ENCODE measurements around the gene SCAMP2.
A peak's percentile ranks its signal among the peaks of the same experiment; 100 is the strongest.

SCAMP2 gene

DNA sequence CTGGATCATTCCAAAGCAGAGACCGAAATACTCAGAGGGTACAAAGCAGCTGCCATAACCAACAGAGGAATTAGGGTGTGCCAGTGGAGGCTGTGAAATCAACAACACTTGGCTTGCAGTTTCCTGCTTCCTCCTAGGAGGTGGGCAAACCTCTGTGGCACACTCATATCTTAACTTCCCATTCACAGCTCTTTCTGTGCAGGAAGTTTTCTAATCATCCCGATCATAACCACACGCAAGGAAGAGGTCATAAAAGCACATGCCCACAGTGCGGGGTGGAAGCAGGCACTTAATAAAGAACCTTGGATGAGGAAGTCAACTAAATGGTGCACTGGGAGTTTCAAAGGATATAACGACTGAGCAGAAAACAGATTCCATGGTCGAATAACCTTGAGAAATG, 5.1 kb downstream of the SCAMP2 start:
- Histone ChIP-seq H3K36me3 (ENCODE audit: control insufficient read depth, insufficient read depth, low read length) (peaks cover 3% of the 10 kb centered on the region), H3K9ac (ENCODE audit: low read length) (no peak overlapping the region), H3K27me3 (ENCODE audit: control insufficient read depth, insufficient read depth, low read length) (no peaks in the 10 kb centered on the region), H3K27ac (ENCODE audit: low read depth, low read length) (no peak overlapping the region), H3K4me1 (ENCODE audit: control insufficient read depth, insufficient read depth, low read length) (peaks cover 13% of the 10 kb centered on the region), H3K4me3 (ENCODE audit: low read length) (peak overlapping the region; percentile 4)

DNA sequence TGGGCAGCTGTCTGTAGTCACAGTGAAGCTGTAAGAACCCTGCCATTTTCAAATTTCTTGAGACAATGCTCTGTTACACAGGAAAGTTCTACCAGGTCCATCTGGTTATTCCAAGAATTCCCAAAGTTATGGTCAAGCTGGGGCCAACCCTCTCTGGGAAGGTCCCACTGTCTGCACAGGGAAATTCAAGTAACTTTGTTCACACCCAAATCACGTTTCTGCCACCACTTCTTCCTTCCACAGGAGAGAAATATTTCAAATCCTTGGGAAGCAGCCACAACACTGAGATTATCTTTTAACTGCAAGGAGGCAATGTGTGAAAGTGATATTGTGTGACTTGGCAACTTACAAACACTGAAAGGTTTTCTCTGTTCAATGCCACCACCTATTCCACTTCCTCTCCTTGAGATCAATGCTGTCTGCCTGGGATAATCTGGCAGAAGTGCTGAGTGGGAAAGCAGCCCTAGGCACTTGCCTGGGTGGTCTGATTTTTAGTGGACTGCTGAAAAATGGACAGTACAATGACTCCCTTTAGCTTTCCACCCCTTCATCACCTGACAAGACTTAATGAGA, 5.6 kb downstream of the SCAMP2 start:
- no peak overlapping the region for H3K27ac ChIP-seq (ENCODE audit: low read depth, low read length)
- H3K4me3 ChIP-seq (ENCODE audit: low read length), result peak overlapping the region; percentile 4
- peaks cover 13% of the 10 kb centered on the region for H3K4me1 ChIP-seq (ENCODE audit: control insufficient read depth, insufficient read depth, low read length)
- H3K9ac ChIP-seq (ENCODE audit: low read length), result no peak overlapping the region
- H3K27me3 ChIP-seq (ENCODE audit: control insufficient read depth, insufficient read depth, low read length), result no peaks in the 10 kb centered on the region
- H3K36me3 ChIP-seq (ENCODE audit: control insufficient read depth, insufficient read depth, low read length), result peaks cover 3% of the 10 kb centered on the region

DNA sequence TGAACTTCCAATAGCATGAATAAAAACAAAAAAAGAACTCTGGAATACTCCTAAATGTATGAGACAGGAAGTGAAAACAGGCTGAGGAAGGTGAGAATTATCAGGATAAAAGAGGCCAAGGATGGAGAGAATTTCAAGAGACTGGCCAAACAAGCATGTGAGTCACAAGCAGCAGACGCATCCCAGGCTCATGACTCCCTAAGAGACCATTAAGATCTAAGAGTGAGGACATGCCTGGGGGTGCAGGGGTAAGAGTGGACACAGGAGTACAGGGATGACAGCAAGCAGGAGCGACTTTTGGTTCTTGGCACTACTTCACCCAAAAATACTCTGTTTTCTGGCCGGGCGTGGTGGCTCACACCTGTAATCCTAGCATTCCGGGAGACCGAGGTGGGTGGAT, 7.1 kb downstream of the SCAMP2 start:
- Histone ChIP-seq H3K9ac (ENCODE audit: low read length) (no peak overlapping the region), H3K27me3 (ENCODE audit: control insufficient read depth, insufficient read depth, low read length) (no peaks in the 10 kb centered on the region), H3K27ac (ENCODE audit: low read depth, low read length) (no peak overlapping the region), H3K36me3 (ENCODE audit: control insufficient read depth, insufficient read depth, low read length) (peaks cover 3% of the 10 kb centered on the region), H3K4me3 (ENCODE audit: low read length) (no peak overlapping the region), H3K4me1 (ENCODE audit: control insufficient read depth, insufficient read depth, low read length) (peaks cover 13% of the 10 kb centered on the region)

DNA sequence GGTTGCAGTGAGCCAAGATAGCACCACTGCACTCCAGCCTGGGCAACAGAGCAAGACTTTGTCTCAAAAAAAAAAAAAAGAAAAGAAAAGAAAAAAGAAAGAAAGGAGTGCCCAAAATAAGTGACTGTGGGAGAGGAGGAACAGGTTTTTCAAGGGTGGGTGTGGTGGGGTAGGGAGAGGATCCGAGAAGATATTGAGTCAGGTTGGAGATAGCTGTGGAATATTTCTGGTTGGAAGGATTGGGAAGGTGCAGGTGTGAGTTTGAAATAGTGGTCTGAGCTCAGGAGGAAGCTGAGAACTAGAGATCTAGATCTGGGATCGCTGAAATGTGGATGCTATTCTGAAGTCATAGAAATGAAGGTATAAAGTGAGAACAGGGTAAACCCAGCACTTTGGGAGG, 7.8 kb downstream of the SCAMP2 start:
- H3K36me3 ChIP-seq (ENCODE audit: control insufficient read depth, insufficient read depth, low read length), result peaks cover 3% of the 10 kb centered on the region
- peaks cover 5% of the 10 kb centered on the region for H3K4me1 ChIP-seq (ENCODE audit: control insufficient read depth, insufficient read depth, low read length)
- no peak overlapping the region for H3K27ac ChIP-seq (ENCODE audit: low read depth, low read length)
- H3K9ac ChIP-seq (ENCODE audit: low read length), result no peak overlapping the region
- H3K27me3 ChIP-seq (ENCODE audit: control insufficient read depth, insufficient read depth, low read length), result no peaks in the 10 kb centered on the region
- no peak overlapping the region for H3K4me3 ChIP-seq (ENCODE audit: low read length)

DNA sequence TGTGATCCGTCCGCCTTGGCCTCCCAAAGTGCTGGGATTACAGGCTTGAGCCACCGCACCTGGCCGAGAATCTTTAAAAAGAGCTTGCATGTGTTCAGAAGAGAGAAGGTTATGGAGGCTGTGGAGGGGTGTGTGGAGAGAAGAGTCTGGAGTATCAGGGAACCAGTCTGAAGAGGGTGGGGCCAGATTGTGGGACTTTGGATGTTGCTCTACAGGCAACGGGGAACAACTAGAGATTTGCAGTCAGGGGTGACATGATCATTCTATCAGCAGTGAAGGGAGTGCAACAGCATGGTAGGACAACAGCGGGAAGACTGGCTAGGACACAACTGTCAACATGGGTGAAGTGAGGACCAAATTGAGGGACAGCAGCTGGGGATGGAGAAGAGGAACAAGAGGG, 8.9 kb downstream of the SCAMP2 start:
- Histone ChIP-seq H3K36me3 (ENCODE audit: control insufficient read depth, insufficient read depth, low read length) (peaks cover 3% of the 10 kb centered on the region), H3K27me3 (ENCODE audit: control insufficient read depth, insufficient read depth, low read length) (no peaks in the 10 kb centered on the region), H3K4me3 (ENCODE audit: low read length) (no peak overlapping the region), H3K27ac (ENCODE audit: low read depth, low read length) (no peak overlapping the region), H3K4me1 (ENCODE audit: control insufficient read depth, insufficient read depth, low read length) (peaks cover under 1% of the 10 kb centered on the region), H3K9ac (ENCODE audit: low read length) (no peak overlapping the region)

DNA sequence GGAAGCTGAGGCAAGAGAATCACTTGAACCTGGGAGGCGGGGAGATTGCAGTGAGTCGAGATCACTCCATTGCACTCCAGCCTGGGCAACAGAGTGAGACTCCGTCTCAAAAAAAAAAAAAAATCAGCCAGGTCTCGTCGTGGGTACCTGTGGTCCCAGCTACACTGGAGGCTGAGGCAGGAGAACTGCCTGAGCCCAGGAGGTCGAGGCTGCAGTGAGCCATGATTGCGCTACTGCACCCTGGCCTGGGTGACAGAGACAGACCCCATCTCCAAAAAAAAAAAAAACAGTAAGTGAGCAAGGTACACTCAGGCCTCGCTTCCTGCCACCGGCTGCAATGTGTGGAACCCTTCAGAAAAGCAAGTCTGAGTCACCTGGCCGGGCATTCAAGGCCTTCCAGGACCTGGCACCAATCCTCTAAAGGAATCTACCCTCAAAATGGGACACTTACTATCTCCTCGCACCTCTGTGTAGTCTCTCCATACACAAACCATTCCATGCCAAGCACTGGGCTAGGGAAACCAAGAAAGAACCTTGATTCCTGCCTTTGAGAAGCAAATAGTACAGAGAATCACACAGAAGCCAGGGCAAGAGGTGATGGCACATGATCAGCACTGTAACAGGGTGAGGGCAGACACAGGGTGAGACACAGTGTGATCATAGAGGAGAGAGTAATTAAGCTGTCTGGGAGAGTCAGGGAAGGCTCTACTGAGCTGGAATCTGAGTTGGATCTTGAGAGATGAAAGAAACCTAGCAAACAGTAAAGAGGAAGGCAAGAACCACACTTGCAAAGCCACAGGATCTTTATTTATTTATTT, 9.7 kb downstream of the SCAMP2 start:
- no peaks in the 10 kb centered on the region for H3K4me1 ChIP-seq (ENCODE audit: control insufficient read depth, insufficient read depth, low read length)
- H3K27me3 ChIP-seq (ENCODE audit: control insufficient read depth, insufficient read depth, low read length), result no peaks in the 10 kb centered on the region
- H3K4me3 ChIP-seq (ENCODE audit: low read length), result no peak overlapping the region
- H3K36me3 ChIP-seq (ENCODE audit: control insufficient read depth, insufficient read depth, low read length), result peaks cover 3% of the 10 kb centered on the region
- H3K27ac ChIP-seq (ENCODE audit: low read depth, low read length), result no peak overlapping the region
- H3K9ac ChIP-seq (ENCODE audit: low read length), result no peak overlapping the region

DNA sequence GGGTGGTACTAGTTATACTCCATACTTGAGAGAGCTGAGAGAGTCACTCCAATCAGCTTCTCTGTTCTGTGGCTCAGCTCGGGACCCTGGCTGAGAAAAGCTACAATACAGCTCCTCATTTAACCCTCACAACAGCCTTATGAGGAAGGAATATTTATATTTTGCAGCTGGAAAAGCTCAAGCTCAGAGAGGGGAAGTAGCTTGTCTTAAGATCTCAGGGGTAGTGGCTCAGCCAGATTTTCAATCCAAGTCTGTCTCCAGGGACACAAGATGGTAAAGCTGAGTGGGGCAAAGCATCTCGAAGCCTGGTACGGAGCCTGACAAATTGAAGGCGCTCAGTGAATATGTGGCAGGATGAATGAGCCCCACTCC, 14.8 kb downstream of the SCAMP2 start:
- H3K4me3 ChIP-seq (ENCODE audit: low read length), result no peak overlapping the region
- H3K27ac ChIP-seq (ENCODE audit: low read depth, low read length), result no peak overlapping the region
- no peaks in the 10 kb centered on the region for H3K4me1 ChIP-seq (ENCODE audit: control insufficient read depth, insufficient read depth, low read length)
- H3K9ac ChIP-seq (ENCODE audit: low read length), result no peak overlapping the region
- no peaks in the 10 kb centered on the region for H3K27me3 ChIP-seq (ENCODE audit: control insufficient read depth, insufficient read depth, low read length)
- peaks cover 8% of the 10 kb centered on the region for H3K36me3 ChIP-seq (ENCODE audit: control insufficient read depth, insufficient read depth, low read length)

DNA sequence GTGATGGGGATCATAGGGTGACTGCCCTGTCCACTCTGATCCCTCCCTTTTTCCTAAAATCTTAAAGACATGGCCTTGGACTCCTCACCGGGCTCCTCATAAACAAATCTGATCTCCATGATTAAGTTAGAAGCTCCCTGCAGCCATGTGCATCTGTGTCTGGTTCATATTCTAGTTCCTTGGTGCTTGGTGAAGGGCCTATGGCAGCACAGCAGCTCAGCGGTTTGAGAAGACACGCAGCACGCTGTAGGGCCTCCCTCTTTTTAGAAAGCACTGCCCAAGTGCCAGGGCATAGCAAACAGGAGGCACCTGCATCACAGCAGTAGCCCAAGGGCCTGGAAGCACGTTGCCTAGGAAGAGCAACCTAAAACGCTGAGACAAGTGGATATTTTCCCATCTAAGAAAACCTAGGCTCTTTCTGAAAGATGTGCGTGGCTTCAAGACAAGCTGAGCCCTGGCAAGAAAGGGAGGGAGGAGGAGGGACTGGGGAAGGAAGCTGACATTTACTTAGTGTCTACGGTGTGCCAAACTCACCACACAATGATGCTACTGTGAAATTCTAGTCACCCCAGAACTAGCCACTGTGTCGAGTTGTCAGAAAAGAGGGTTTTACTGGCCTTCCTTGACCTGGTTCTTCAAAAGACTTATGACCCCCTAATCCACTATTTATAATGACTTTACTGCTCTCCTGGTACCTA, 15.3 kb downstream of the SCAMP2 start:
- Histone ChIP-seq H3K36me3 (ENCODE audit: control insufficient read depth, insufficient read depth, low read length) (peaks cover 11% of the 10 kb centered on the region), H3K4me1 (ENCODE audit: control insufficient read depth, insufficient read depth, low read length) (no peaks in the 10 kb centered on the region), H3K27me3 (ENCODE audit: control insufficient read depth, insufficient read depth, low read length) (no peaks in the 10 kb centered on the region), H3K9ac (ENCODE audit: low read length) (no peak overlapping the region), H3K27ac (ENCODE audit: low read depth, low read length) (no peak overlapping the region), H3K4me3 (ENCODE audit: low read length) (no peak overlapping the region)

DNA sequence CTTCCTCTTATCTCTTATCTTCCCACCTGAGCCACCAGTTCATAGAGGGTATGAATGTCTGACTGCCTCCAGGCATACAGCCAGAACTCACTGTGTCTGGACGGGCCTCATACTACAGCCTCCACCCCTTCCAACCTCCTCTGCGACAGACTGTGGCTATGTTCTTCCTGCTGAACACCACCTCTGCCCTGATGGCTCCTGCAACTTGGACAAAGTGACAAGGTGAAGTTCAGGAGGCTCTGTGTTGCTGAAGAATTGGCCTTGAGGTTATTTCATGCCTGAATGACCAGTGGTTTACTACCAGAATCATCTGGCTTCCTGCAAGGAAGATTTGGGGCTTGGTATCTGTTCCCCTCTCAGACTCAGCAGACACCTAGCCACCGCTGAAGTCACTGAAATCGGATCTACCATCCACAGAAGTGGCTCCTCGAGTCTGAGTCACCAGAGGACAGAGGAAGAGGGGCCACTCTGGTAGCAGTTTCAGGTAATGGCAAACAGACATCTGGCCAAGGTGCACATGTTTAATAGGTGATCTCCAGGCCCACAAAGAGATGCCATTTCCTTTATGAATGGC, 16.0 kb downstream of the SCAMP2 start:
- Histone ChIP-seq H3K4me1 (ENCODE audit: control insufficient read depth, insufficient read depth, low read length) (no peaks in the 10 kb centered on the region), H3K27me3 (ENCODE audit: control insufficient read depth, insufficient read depth, low read length) (no peaks in the 10 kb centered on the region), H3K9ac (ENCODE audit: low read length) (no peak overlapping the region), H3K36me3 (ENCODE audit: control insufficient read depth, insufficient read depth, low read length) (peaks cover 17% of the 10 kb centered on the region), H3K27ac (ENCODE audit: low read depth, low read length) (no peak overlapping the region), H3K4me3 (ENCODE audit: low read length) (no peak overlapping the region)

DNA sequence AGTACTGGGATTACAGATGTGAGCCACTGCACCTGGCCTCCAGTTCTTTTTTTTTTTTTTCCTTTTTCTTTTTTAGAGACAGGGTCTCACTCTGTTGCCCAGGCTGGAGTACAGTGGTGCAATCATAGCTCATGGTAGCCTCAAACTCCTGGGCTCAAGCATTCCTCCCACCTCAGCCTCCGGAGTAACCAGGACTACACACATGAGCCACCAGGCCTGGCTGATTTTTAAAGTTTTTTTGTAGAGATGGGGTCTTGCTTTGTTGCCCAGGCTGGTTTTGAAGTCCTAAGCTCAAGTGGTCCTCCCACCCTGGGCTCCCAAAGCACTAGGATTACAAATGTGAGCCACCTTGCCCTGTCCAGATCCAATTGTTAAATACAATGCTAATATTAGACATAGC, 16.6 kb downstream of the SCAMP2 start:
- Histone ChIP-seq H3K9ac (ENCODE audit: low read length) (no peak overlapping the region), H3K27me3 (ENCODE audit: control insufficient read depth, insufficient read depth, low read length) (no peaks in the 10 kb centered on the region), H3K4me3 (ENCODE audit: low read length) (no peak overlapping the region), H3K4me1 (ENCODE audit: control insufficient read depth, insufficient read depth, low read length) (no peaks in the 10 kb centered on the region), H3K36me3 (ENCODE audit: control insufficient read depth, insufficient read depth, low read length) (peaks cover 24% of the 10 kb centered on the region), H3K27ac (ENCODE audit: low read depth, low read length) (no peak overlapping the region)

DNA sequence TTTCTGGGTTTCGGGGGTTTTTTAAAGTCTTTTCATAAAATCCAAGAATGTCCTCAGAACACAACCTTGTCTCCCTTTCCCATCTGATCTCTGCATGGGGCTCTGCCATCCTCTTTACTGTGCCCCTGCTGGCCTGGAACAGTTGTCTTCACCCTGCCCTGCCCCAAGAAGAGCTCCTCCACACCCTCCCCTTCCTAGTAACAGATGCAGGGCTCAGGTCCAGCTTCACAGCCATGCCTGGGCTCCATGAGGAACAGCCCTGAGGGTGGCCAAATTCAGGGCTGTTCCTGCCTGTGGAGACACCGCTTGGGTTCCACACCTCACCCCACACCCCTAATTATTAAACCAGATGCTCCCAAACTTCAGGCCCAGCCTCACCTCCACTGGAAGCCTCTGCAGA, 17.3 kb downstream of the SCAMP2 start:
- Histone ChIP-seq H3K9ac (ENCODE audit: low read length) (no peak overlapping the region), H3K4me1 (ENCODE audit: control insufficient read depth, insufficient read depth, low read length) (no peaks in the 10 kb centered on the region), H3K36me3 (ENCODE audit: control insufficient read depth, insufficient read depth, low read length) (peaks cover 29% of the 10 kb centered on the region), H3K27me3 (ENCODE audit: control insufficient read depth, insufficient read depth, low read length) (no peaks in the 10 kb centered on the region), H3K4me3 (ENCODE audit: low read length) (no peak overlapping the region), H3K27ac (ENCODE audit: low read depth, low read length) (no peak overlapping the region)

DNA sequence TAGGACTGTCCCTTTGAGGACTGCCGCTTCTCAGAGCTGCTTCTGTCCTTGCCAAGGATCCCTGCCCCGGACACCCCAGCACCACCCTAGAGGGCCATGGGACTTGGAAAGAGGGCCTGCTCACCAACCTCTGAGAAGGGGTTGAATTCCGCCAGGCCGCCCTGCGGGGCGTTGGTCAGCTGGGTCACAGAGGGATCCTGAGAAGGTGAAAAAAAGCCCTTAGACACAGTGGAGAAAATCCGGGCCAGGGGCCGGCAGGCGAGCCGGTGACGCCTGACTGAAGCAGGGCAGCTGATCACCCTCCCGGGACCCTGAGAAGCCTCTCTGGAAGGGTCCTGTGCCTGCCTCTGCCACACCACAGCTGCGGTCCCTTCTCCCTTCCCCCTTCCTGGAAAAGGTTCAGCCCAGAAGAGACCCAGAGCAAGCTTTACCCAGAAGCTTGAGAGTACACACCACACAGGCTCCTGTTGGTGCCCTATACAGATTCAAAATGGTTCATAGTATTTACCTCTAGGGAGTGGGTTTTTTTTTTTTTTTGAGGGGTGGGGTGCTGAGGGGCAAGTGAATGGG, 18.6 kb downstream of the SCAMP2 start:
- Histone ChIP-seq H3K9ac (ENCODE audit: low read length) (no peak overlapping the region), H3K27me3 (ENCODE audit: control insufficient read depth, insufficient read depth, low read length) (no peaks in the 10 kb centered on the region), H3K36me3 (ENCODE audit: control insufficient read depth, insufficient read depth, low read length) (peaks cover 36% of the 10 kb centered on the region), H3K27ac (ENCODE audit: low read depth, low read length) (no peak overlapping the region), H3K4me3 (ENCODE audit: low read length) (no peak overlapping the region), H3K4me1 (ENCODE audit: control insufficient read depth, insufficient read depth, low read length) (no peaks in the 10 kb centered on the region)
